Hindlimb muscle (tissue), 1 donor: ENCODE results near the gene MSTN. TPM values are rescaled to one million over a fixed set of nuclear protein-coding genes. Genes with fewer than 3 reads are reported as not detected.
"Not testable (repeated sequence)": the region's sequence is repeated elsewhere in the genome, so short reads cannot be mapped to it uniquely, and the experiment has no call there.

Experiments used
- DNase-seq: peaks from one replicate; pipeline ENCODE4 v3.0.0-alpha.2; 2013
- polyA plus RNA-seq: library from polyadenylated mRNA; unstranded; fragments of 120-200 nt; gene quantifications from one replicate; pipeline ENCODE4 v1.2.1, GENCODE V29; 2013; ENCODE audit not compliant: insufficient read length

MSTN gene
- polyA plus RNA-seq, 1 donor = 43.1 TPM

GRCh38 chr2:190062053-190062452, 476 bp downstream of the MSTN start:
- peak; percentile 8 for DNase-seq

DNA sequence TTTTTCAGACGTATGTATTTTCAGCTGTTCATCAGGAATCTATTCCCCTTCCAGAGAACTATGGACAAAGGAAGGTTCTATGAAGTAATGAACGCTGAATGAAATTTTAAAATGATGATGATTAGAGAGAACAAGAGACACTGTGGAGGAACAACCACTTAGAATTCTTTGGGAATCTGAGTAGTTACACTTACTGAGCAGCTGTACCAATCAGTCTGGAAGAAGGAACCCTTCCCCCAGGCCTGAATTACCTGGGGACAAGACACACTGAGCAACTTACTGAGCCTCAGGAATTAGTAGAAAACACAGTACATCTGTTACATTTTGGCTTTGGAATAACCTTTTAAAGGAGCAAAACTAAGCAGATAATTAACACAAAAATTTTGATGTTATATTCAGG, 1.9 kb downstream of the MSTN start:
- DNase-seq = no peak

DNA sequence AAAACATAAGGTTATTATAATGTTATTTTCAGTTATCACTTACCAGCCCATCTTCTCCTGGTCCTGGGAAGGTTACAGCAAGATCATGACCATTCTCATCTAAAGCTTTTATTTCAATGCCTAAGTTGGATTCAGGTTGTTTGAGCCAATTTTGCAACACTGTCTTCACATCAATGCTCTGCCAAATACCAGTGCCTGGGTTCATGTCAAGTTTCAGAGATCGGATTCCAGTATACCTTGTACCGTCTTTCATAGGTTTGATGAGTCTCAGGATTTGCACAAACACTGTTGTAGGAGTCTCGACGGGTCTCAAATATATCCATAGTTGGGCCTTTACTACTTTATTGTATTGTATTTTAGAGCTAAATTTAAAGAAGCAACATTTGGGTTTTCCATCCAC, 2.5 kb downstream of the MSTN start:
- DNase-seq = no peak

- no peak for DNase-seq
Observed at GRCh38 chr2:190053426-190053825, 9.1 kb downstream of the MSTN start.

DNA sequence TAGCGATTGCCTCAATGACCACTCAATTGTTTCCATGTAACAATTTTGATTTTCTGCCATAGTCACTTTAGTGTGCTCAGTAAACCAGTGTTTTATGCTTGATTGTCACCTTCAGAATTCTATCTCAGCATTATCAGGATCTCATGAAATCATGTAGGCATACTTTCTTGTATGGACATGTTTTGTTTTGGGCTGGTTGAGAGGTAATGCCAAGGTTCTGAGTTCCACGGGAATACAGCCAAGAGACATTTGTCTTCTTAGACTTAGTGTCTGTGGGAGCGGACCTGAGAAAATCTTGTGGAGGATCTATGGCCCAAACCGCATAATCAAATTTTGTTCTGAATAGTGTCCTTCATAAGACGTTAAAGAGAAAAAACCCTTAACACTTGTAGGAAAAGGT, 10.2 kb downstream of the MSTN start:
- no peak for DNase-seq

- no peak for DNase-seq
Observed at GRCh38 chr2:190051223-190051622, 11.3 kb downstream of the MSTN start.

- no peak for DNase-seq
Observed at GRCh38 chr2:190050001-190050400, 12.5 kb downstream of the MSTN start.

- DNase-seq = no peak
Observed at GRCh38 chr2:190044866-190045265, 17.7 kb downstream of the MSTN start.

GRCh38 chr2:190043441-190043840, 19.1 kb downstream of the MSTN start:
- no peak for DNase-seq

DNA sequence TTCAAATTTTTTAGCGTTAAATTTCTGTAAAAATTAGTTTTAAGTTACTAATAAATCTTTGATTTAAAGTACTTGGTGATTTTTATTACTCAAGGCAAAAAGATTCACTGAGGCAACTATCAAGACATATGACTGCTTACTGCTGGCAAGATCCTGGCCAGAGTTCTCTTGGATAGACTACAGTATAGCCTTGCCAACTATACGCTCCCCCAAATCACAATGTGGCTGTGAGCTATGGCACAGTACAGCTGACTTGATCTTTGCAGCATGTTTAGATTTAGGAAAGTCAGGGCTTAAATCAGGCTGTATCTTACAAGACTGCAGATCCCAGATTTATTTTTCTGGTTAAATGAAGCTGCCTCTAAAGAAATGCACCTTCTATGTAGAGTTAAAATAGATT, 26.5 kb downstream of the MSTN start:
- DNase-seq = no peak

GRCh38 chr2:190034417-190034816, 28.1 kb downstream of the MSTN start:
- DNase-seq = not testable (repeated sequence)

- DNase-seq = no peak
Observed at GRCh38 chr2:190031969-190032618, 30.4 kb downstream of the MSTN start.

DNA sequence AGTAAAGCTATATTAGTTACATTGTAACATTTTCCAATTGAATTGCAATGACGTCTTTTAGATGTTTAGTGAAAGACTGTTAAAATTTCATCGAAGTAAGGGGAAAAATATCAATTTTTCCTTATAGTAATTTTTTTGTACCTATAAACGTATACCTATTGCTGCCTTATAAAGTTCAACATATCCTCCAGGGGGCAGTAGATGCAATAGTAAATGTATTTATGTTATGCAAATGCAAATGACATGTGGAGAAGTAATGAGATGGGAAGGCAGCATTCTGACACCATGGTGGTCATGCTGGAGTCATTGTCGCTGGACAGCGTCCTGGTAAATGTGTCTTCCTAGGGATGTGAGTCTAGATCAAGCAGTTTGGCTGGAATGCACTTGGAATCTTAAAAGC, 38.7 kb downstream of the MSTN start:
- DNase-seq = peak; percentile 23

GRCh38 chr2:190020720-190021119, 41.8 kb downstream of the MSTN start:
- no peak for DNase-seq

- DNase-seq = no peak
Observed at GRCh38 chr2:190017837-190018236, 44.7 kb downstream of the MSTN start.

- not testable (repeated sequence) for DNase-seq
Observed at GRCh38 chr2:190015969-190016368, 46.6 kb downstream of the MSTN start.
